ENCODE measurements around the gene ANAPC2.
A peak's percentile ranks its signal among the peaks of the same experiment; 100 is the strongest.

ANAPC2 gene

GRCh38 chr9:137189297-137190295, 1.2 kb upstream of the ANAPC2 start:
- peak overlapping the region; percentile 67 for H3K4me3 ChIP-seq (ENCODE audit: low read depth, low read length)
- DNase-seq (ENCODE audit: low read depth), result no peak
- no peak for TF ChIP-seq CTCF (conservative IDR thresholded peaks at IDR 0.05; ENCODE audit: low read depth, low read length)

- TF ChIP-seq CTCF (conservative IDR thresholded peaks at IDR 0.05; ENCODE audit: low read depth, low read length), result no peak
- peak overlapping the region; percentile 67 for H3K4me3 ChIP-seq (ENCODE audit: low read depth, low read length)
- DNase-seq (ENCODE audit: low read depth), result no peak
These were observed 272 bp downstream of the ANAPC2 start for GRCh38 chr9:137188086-137188489.

GRCh38 chr9:137187386-137187785, 974 bp downstream of the ANAPC2 start:
- no peak for TF ChIP-seq CTCF (conservative IDR thresholded peaks at IDR 0.05; ENCODE audit: low read depth, low read length)
- H3K4me3 ChIP-seq (ENCODE audit: low read depth, low read length), result peak overlapping the region; percentile 67
- no peak for DNase-seq (ENCODE audit: low read depth)

GRCh38 chr9:137186385-137186784, 2.0 kb downstream of the ANAPC2 start:
- TF ChIP-seq CTCF (conservative IDR thresholded peaks at IDR 0.05; ENCODE audit: low read depth, low read length), result no peak
- DNase-seq (ENCODE audit: low read depth), result no peak
- no peak overlapping the region for H3K4me3 ChIP-seq (ENCODE audit: low read depth, low read length)

- no peak overlapping the region for H3K4me3 ChIP-seq (ENCODE audit: low read depth, low read length)
- no peak for TF ChIP-seq CTCF (conservative IDR thresholded peaks at IDR 0.05; ENCODE audit: low read depth, low read length)
- DNase-seq (ENCODE audit: low read depth), result no peak
These were observed 2.4 kb downstream of the ANAPC2 start for GRCh38 chr9:137185921-137186320.

GRCh38 chr9:137184881-137185660, 3.3 kb downstream of the ANAPC2 start:
- no peak for DNase-seq (ENCODE audit: low read depth)
- no peak for TF ChIP-seq CTCF (conservative IDR thresholded peaks at IDR 0.05; ENCODE audit: low read depth, low read length)
- H3K4me3 ChIP-seq (ENCODE audit: low read depth, low read length), result no peak overlapping the region
